ENCODE data around the gene FAM76A.
"Not testable (repeated sequence)": the region's sequence is repeated elsewhere in the genome, so short reads cannot be mapped to it uniquely, and the experiment has no call there.

The FAM76A gene

GRCh38 chr1:27773826-27774445, 48.2 kb downstream of the FAM76A start:
- Histone ChIP-seq H3K27ac (peak overlapping the region in 20 of 21 experiments; percentile 90 to 100 (median 96)), H3K4me3 (peak overlapping the region; percentile 82 to 98 (median 90))

DNA sequence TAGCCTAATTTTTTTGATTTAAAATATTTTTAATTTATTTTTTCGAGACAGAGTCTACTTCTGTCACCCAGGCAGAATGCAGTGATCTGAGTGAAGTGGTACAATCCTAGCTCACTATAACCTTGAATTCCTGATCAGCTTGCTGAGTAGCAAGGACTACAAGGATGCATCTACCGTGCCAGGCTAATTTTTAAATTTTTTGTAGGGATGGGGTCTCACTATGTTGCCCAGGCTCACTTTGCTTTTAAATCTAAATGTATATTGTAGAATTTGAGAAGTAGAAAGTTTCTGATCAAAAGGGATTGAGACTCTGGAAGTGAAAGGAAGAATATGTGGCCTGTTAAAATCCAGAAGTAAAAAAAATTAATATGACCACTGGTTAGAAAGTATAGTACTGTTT, 48.9 kb downstream of the FAM76A start:
- H3K4me3 ChIP-seq: peak overlapping the region in 5 of 7 experiments; percentile 3 to 98 (median 90)
- peak overlapping the region in 16 of 21 experiments; percentile 14 to 100 (median 96) for H3K27ac ChIP-seq

- H3K4me3 ChIP-seq: not testable (repeated sequence)
- peak overlapping the region in 1 of 21 experiments; percentile 96 for H3K27ac ChIP-seq
Observed at GRCh38 chr1:27775336-27775735, 49.6 kb downstream of the FAM76A start.

DNA sequence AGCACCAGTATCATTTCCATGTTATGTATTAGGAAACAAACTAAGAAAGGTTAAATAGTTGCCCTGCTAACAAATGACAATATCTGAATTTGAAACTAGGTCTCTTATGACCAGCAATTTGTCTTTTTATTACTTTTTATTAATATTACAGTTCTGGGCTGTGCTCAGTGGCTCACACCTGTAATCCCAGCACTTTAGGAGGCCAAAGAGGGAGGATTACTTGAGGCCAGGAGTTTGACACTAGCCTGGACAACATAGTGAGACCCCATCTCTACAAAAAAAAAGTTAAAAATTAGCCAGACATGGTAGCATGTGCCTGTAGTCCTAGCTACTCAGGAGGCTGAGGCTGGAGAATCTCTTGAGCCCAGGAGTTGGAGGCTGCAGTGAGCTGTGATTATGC, 50.5 kb downstream of the FAM76A start:
- not testable (repeated sequence) for H3K27ac ChIP-seq, H3K4me3 ChIP-seq

DNA sequence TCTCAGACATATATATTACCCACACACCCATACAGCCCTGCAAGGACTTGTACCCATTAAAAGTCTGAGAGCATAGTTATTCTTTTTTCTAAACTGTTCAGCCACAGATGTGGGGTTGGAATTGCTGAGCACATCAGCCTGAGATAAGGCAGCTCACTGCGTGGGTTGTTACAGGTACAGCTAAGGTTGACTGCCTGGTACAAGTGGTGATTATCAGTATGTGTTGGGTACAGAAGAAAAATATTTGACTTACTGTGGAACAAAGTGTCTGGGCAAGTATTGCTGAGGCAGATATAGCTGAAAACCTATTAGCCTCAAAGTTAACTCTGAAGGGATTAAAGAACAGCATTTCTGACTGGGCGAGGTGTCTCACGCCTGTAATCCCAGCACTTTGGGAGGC, 52.3 kb downstream of the FAM76A start:
- no peak overlapping the region for H3K27ac ChIP-seq
- no peak overlapping the region for H3K4me3 ChIP-seq

GRCh38 chr1:27779122-27779521, 53.4 kb downstream of the FAM76A start:
- Histone ChIP-seq H3K27ac (no peak overlapping the region), H3K4me3 (no peak overlapping the region)

DNA sequence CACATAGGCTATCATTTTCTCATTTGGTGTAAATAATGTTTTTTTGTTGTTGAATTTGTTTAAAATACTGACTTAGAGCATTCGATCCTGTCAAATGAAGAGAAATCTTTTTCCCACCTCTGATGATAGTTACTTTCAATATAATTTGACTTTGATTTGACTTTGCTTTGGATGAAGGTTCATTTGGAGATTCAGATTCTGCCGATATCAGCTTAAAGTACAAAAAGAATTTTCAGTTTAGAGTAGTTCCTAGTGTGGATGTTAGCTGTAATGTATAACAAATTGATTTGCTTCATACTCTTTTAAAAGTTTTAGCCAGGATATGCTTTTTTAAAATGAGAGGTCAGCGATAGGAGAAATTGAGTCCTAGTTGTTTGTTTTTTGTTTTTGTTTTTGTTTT, 57.2 kb downstream of the FAM76A start:
- peak overlapping the region in 7 of 21 experiments; percentile 3 to 61 (median 51) for H3K27ac ChIP-seq
- no peak overlapping the region for H3K4me3 ChIP-seq

GRCh38 chr1:27784700-27785099, 58.9 kb downstream of the FAM76A start:
- H3K27ac ChIP-seq: no peak overlapping the region
- no peak overlapping the region for H3K4me3 ChIP-seq

- Histone ChIP-seq H3K27ac (peak overlapping the region in 15 of 21 experiments; percentile 17 to 48 (median 39)), H3K4me3 (no peak overlapping the region)
Observed at GRCh38 chr1:27785781-27786455, 60.2 kb downstream of the FAM76A start.

GRCh38 chr1:27787895-27788294, 62.1 kb downstream of the FAM76A start:
- Histone ChIP-seq H3K27ac (peak overlapping the region in 6 of 21 experiments; percentile 12 to 49 (median 24)), H3K4me3 (no peak overlapping the region)

GRCh38 chr1:27789540-27790041, 63.8 kb downstream of the FAM76A start:
- Histone ChIP-seq H3K4me3 (no peak overlapping the region), H3K27ac (peak overlapping the region in 10 of 21 experiments; percentile 13 to 69 (median 31))

- not testable (repeated sequence) for H3K4me3 ChIP-seq
- peak overlapping the region in 9 of 21 experiments; percentile 16 to 69 (median 44) for H3K27ac ChIP-seq
Observed at GRCh38 chr1:27790270-27790669, 64.5 kb downstream of the FAM76A start.

- H3K27ac ChIP-seq: no peak overlapping the region
Observed at GRCh38 chr1:27795601-27796000, 69.8 kb downstream of the FAM76A start.

DNA sequence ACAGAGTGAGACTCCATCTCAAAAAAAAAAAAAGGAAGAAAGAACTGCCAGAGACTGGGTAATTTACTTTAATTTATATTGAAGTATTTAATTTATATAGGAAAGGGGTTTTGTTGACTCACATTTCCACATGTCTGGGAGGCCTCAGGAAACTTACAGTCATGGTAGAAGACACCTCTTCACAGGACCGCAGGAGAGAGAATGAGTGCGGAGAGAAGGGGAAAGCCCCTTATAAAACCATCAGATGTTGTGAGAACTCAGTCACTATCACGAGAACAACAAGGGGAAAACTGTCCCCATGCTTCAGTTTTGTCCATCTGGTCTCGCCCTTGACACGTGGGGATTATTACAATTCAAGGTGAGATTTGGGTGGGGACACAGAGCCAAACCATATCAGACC, 79.0 kb downstream of the FAM76A start:
- no peak overlapping the region for H3K4me3 ChIP-seq
- H3K27ac ChIP-seq: no peak overlapping the region

More at GRCh38 chr1:27795601-27796000, 69.8 kb downstream of the FAM76A start:
- no peak overlapping the region for H3K4me3 ChIP-seq

GRCh38 chr1:27806758-27807157, 81.0 kb downstream of the FAM76A start:
- Histone ChIP-seq H3K27ac (no peak overlapping the region), H3K4me3 (no peak overlapping the region)

DNA sequence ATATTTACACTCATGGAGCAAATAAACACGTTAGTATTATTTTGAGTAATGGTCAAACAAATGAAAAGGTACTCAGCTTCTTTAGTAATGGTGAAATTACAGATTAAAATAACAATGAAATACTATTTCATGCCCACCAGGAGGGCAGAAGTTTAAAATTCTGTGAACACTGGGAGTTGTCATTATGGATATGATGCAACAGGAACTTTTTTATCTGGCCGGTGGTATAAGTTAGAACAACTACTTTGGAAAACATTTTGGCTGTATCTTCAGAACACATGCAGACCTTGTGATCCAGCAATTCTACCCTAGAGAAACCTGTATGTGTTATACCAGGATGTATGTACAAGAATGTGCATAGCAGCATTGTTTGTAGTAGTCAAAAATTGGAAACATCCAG, 81.6 kb downstream of the FAM76A start:
- no peak overlapping the region for H3K4me3 ChIP-seq

DNA sequence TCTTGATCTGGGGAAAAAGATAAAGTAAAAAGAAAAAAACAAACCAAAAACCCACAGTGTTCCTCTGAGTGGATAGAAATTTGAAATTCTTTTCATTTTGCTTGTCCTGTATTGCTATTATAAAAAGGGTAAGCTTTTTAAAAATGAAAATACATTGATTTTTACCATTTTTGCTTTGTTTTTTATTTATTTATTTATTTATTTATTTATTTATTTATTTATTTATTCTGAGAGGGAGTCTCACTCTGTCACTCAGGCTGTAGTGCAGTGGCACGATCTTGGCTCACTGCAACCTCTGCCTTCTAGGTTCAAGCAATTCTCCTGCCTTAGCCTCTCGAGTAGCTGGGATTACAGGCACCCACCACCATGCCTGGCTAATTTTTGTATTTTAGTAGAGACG, 82.4 kb downstream of the FAM76A start:
- not testable (repeated sequence) for H3K27ac ChIP-seq, H3K4me3 ChIP-seq

More for the DNA sequence above, 81.6 kb downstream of the FAM76A start:
- no peak overlapping the region for H3K27ac ChIP-seq

DNA sequence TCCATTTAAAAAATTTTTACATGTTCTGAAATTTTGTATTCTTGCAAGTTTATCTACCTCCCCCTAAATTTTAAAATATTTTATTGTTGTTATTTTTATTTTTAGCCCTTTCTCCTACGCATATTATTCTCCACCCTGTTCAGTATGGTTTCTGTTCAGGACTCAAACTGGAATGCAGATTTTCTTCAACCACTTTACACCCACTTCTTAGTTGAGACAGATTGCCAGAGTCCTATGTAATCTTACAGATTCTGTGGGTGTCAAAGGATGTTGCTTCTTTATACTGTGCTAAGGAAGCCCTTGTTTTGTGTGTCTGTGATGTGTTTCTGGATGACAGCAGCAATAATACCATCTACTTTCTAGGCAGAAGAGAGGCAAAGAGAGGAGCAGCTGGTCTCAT, 84.1 kb downstream of the FAM76A start:
- Histone ChIP-seq H3K27ac (no peak overlapping the region), H3K4me3 (no peak overlapping the region)

DNA sequence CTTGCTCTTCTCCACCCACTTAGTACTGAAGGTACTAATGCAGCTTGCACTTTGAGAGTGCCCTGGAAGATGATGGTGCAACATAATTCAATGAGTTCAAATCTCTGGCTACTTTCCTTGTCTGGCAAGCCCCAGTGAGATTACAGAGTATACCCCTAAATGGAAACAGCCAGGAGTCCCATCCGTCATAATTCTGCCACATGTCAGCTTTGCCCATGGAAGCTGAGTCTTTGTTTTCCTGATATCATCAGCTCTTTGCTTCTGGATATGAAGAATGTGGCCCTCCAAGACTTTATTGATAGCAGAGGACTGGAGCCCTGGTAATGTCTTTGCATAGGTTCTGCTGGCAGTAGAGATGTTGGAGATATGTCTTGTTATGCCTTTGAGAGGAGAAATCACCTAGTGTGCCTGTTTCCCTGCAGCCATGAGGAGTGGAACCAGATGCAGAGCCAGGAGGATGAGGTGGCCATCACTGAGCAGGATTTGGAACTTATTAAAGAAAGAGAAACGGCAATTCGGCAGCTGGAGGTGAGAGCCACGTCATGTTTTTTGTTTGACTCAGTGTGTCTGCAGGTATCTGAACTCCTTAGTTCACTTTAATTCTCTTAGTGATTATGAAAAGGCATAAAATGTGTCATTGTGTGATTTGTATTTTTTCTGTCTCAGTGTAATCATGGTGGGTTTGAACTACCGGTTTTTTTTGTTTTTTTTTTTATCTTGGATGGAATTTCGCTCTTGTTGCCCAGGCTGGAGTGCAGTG, 86.2 kb downstream of the FAM76A start:
- no peak overlapping the region for H3K27ac ChIP-seq
- H3K4me3 ChIP-seq: no peak overlapping the region

All from skin epidermis (tissue), 12 donors.